Measurements from ENCODE around the gene TOX3. TPM values are rescaled to one million over a fixed set of nuclear protein-coding genes. Genes with fewer than 3 reads are reported as not detected.

Gene TOX3
- total RNA-seq, 2 experiments from 2014 or later: not detected

DNA sequence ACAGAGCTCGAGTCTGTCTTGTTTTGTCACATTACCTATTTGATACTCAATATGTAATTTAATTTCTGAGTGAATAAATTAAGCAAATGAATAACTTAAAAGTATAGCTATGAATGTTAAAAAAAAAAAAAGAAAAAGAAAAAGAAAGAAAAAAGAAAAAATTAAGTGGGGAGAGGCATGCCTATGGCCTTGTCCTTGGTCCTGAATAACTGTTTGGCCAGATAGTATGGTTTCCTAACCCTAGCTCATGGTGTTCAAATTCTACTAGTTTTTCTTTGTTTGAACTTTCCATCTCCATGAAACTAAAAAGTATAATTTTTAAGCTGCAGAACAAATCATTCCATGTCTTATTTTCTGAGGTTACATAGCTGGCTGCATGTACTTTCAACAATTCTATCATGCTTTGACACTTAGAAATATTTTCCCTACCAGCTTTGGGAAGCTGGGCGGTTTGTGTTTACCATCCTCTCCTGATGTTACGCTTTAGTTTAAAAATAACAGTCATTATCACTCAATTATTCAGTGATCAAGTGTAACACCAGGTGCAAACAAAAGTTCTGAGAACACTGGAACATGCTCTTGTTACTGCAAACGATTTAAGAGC, 31.8 kb downstream of the TOX3 start:
- POLR2A ChIA-PET: no interaction called here
- no peaks in the 10 kb centered on the region for H3K4me1 Mint-ChIP-seq
- H3K9me3 Mint-ChIP-seq: no peaks in the 10 kb centered on the region
- no peaks in the 10 kb centered on the region for H3K36me3 Mint-ChIP-seq (ENCODE audit: low read depth)
- no peak overlapping the region for H3K4me3 Mint-ChIP-seq
- no peak overlapping the region for H3K27ac Mint-ChIP-seq
- CTCF ChIA-PET: interaction anchor here (0.6 kb wide), 1 partner anchor 23 kb away, joined by 4 read pairs; no protein-coding TSS in a partner anchor
- DNase-seq: no peak
- no peaks in the 10 kb centered on the region for H3K27me3 Mint-ChIP-seq

DNA sequence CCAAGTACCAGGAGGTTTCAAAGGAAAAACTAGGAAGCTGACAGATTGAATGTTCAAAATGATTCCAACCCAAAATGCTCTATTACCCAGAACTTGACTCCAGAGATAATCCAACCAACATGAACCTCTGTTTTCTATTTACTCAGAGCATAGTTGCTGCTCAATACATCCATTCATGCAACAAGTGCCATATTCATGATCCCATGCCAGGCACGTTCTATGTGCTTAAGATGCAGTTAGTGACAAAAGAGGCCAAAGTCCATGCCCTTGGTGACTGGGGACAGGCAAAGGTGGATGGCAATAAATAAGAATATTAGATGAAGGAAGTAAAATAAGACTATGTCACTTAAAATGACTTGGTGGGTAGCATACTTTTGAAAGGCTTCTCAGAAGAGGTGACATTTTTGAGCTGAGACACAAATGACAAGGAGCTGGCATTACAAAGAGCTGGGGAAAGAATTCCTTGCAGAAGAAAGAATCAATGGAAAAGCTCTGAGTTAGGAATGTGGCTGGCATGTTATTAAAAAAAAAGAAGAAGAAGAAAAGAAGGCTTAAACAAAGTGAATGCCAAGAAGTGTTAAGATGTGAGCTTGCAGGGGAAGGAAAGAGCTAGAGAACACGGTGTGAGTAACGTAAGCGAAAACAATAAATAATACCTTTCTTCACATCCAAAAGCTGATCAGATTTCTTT, 34.5 kb downstream of the TOX3 start:
- Mint-ChIP-seq H3K27ac (no peak overlapping the region), H3K4me1 (no peaks in the 10 kb centered on the region), H3K9me3 (no peaks in the 10 kb centered on the region), H3K27me3 (no peaks in the 10 kb centered on the region), H3K36me3 (ENCODE audit: low read depth) (no peaks in the 10 kb centered on the region), H3K4me3 (no peak overlapping the region)
- ChIA-PET CTCF (interaction anchor here (0.9 kb wide), 1 partner anchor 350 kb away, joined by 3 read pairs; no protein-coding TSS in a partner anchor), POLR2A (no interaction called here)
- DNase-seq: no peak

DNA sequence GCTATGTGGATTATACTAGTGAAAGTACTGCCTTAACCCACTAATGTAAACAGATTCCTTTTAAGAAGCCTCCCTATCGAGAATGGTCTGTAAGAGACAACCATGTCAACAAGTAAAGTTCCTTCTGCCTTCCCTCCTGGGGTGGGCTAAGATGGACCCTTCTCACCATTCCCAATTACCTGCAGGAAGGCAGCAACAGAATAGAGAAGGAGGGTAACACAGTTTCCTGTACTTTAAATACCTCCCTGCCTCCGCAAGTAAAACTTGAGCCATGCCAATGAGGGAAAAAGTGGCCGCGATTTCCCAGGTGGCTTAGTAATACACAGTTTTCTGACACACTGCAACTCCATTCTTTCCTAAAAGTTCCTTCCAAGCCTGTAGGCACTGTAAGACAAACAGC, 45.2 kb downstream of the TOX3 start:
- no peak overlapping the region for H3K27ac Mint-ChIP-seq
- no peaks in the 10 kb centered on the region for H3K4me1 Mint-ChIP-seq
- DNase-seq: no peak
- H3K36me3 Mint-ChIP-seq (ENCODE audit: low read depth): no peaks in the 10 kb centered on the region
- no peak overlapping the region for H3K4me3 Mint-ChIP-seq
- ChIA-PET CTCF (no interaction called here), POLR2A (no interaction called here)
- H3K9me3 Mint-ChIP-seq: peaks cover 3% of the 10 kb centered on the region
- no peaks in the 10 kb centered on the region for H3K27me3 Mint-ChIP-seq

DNA sequence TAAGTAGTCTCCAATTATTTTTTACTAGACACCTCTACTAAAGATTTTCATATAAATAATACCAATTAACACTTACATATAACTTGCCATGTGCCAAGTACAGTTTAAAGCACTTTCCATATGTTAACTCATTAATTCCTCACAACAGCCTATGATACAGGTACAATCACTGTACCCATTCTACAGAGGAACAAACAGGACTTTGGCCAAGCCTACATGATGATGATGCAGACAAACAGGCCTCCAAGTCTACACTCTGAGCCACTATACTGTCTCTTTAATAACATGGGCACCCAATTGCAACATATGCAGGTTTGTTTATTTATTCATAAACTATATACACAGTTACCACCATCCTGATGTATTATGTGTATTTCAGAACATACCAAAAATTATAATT, 46.0 kb downstream of the TOX3 start:
- H3K4me1 Mint-ChIP-seq: no peaks in the 10 kb centered on the region
- POLR2A ChIA-PET: no interaction called here
- no peak overlapping the region for H3K4me3 Mint-ChIP-seq
- CTCF ChIA-PET: no interaction called here
- no peak overlapping the region for H3K27ac Mint-ChIP-seq
- H3K9me3 Mint-ChIP-seq: peaks cover 3% of the 10 kb centered on the region
- no peaks in the 10 kb centered on the region for H3K27me3 Mint-ChIP-seq
- no peak for DNase-seq
- no peaks in the 10 kb centered on the region for H3K36me3 Mint-ChIP-seq (ENCODE audit: low read depth)

DNA sequence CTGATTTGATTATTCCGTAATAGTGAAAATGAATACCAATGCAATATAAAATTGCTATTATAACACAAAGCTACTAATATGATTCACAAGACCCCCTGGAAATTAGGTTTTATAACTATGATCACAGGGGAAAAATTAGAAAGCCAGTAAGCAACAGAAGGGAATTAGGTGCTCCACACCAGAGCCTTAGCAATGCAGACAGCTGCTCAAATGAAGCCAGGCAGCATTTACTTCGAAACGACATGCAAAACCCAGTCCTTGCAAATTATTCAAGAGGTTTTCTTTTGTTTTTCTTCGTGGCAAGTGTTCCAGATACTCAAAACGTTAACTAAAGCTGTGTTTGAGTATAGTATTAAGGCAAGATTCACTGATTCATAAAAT, 47.9 kb downstream of the TOX3 start:
- Mint-ChIP-seq H3K36me3 (ENCODE audit: low read depth) (no peaks in the 10 kb centered on the region), H3K27me3 (no peaks in the 10 kb centered on the region), H3K4me3 (no peak overlapping the region), H3K4me1 (no peaks in the 10 kb centered on the region), H3K27ac (no peak overlapping the region), H3K9me3 (no peaks in the 10 kb centered on the region)
- DNase-seq: no peak
- ChIA-PET POLR2A (no interaction called here), CTCF (no interaction called here)

DNA sequence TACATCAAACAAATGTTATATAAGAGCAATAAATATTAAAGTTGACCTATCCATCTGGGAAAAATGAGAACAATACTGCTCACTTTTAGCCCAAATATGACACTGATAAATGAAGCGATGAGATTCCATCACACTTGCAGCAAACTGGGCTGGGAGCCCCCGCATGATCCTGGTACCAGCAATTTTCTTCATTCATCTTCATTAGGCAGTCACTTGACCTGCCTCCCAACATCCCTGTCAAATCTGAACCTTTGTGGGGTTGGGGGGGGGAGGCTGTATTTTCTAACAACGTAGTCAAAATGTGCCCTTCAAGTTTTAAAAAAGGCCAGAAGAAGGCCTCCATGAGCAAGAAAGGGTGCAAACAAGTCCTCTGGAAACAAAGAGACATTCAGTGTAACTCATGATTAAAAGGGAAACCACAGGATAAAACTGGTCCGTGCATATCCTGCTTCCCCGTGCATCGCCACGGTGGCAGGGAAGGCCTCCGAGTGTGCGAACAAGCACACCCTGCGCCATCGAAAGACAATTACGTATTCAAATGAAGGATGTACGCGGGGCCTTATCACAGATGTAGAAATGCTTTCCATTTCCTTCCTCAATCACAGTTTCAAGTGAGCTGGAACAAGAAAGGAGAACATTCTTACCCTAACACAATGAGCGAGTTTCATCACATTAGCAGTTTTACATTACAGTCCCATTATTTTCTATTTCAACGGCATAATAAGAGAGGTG, 48.4 kb downstream of the TOX3 start:
- ChIA-PET CTCF (no interaction called here), POLR2A (no interaction called here)
- no peaks in the 10 kb centered on the region for H3K27me3 Mint-ChIP-seq
- no peaks in the 10 kb centered on the region for H3K9me3 Mint-ChIP-seq
- no peaks in the 10 kb centered on the region for H3K36me3 Mint-ChIP-seq (ENCODE audit: low read depth)
- DNase-seq: no peak
- no peak overlapping the region for H3K27ac Mint-ChIP-seq
- H3K4me3 Mint-ChIP-seq: no peak overlapping the region
- H3K4me1 Mint-ChIP-seq: no peaks in the 10 kb centered on the region

DNA sequence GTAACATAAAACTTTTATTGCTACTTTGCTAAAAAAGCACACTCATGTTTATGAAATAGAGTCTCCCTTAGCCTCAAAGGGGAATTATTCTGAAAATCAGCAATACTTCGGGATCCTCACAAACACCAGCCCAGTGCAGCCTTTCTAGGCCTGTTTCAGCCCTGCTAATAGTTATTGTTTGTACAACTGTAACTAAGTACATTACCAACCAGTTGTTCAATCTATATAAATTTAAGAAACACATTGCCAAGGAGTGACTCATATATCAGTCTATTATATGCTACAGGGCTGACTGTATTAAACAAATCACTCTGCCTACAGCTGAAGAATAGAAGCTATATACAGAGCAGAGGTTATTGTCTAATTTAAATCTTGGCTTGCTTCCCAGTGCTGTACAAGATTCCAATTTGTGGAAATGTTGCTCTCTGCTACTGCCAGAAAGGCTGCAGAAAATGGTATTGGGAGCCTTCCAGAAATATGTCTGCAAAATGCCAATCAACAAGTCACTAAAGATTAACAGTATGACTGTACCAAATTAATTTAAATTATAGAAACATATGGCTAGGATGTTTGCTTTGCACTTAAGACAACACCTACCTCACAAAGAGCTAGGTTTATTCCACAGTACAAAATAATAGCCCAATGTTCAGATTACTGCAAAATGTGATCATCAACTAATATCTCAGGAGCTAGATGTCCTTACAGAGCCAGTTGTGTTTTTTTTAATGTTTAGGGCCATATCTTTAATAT, 49.7 kb downstream of the TOX3 start:
- POLR2A ChIA-PET: no interaction called here
- Mint-ChIP-seq H3K4me3 (no peak overlapping the region), H3K27me3 (no peaks in the 10 kb centered on the region), H3K4me1 (no peaks in the 10 kb centered on the region), H3K9me3 (no peaks in the 10 kb centered on the region), H3K27ac (no peak overlapping the region), H3K36me3 (ENCODE audit: low read depth) (no peaks in the 10 kb centered on the region)
- CTCF ChIA-PET: no interaction called here
- no peak for DNase-seq

DNA sequence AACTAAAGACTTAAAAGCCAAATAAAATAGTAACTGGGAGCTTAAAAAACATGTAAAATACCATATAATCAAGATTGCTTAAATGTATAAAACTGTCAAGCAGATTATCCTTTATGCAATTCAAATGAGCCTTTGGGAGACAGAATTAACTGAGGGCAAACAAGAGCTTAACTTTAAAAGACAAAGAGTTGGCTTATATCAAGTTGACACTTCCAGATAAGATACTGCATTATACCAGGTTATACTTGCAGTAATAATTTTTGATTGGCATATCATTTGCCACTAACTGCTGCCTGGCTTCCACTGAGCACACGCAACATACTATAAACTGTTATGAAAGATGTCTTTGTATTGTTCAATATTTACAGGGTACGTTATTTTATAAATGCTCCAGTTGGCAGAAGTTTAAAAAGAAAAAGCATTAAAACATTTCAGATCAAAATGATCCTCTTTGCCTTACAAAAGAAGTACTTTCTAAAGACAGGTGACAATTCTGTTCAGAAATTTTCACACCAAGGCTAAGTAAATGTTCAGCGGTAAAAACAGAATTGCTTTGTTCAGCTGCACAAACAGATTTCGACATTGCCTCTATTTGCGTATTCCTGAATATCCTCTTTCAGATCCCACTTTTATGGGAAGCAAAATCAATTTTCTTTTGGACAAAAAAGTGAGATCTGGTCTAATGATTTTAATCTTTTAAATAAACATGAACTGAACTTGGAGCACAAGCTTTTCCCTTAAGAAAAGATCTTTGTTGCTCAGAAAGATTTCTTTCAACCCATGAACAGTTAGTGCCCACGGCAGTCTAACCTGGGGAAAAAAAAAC, 50.7 kb downstream of the TOX3 start:
- no peaks in the 10 kb centered on the region for H3K36me3 Mint-ChIP-seq (ENCODE audit: low read depth)
- no peaks in the 10 kb centered on the region for H3K4me1 Mint-ChIP-seq
- no peak for DNase-seq
- H3K4me3 Mint-ChIP-seq: no peak overlapping the region
- ChIA-PET POLR2A (no interaction called here), CTCF (no interaction called here)
- no peaks in the 10 kb centered on the region for H3K9me3 Mint-ChIP-seq
- no peaks in the 10 kb centered on the region for H3K27me3 Mint-ChIP-seq
- H3K27ac Mint-ChIP-seq: no peak overlapping the region

DNA sequence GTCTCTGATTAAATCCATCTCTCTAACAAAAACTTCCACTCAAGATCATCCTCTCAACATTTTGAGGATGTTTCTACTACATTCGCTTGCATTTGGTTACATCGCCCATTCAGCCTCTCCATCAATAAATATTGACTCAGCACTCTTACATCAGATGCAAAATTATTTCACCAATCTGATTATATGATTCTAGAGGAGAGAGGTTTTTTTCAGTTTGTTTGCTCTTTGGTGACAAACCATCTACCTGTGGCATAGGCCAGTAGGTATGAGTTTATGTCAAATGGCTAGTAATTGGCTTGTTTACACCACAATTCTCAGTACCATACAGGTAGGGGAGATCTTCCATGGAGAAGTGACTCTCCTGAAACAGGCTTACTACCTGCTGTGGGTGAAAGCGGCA, 52.3 kb downstream of the TOX3 start:
- no peaks in the 10 kb centered on the region for H3K9me3 Mint-ChIP-seq
- no peak overlapping the region for H3K4me3 Mint-ChIP-seq
- POLR2A ChIA-PET: no interaction called here
- no peaks in the 10 kb centered on the region for H3K27me3 Mint-ChIP-seq
- no peaks in the 10 kb centered on the region for H3K4me1 Mint-ChIP-seq
- no peaks in the 10 kb centered on the region for H3K36me3 Mint-ChIP-seq (ENCODE audit: low read depth)
- DNase-seq: no peak
- CTCF ChIA-PET: no interaction called here
- H3K27ac Mint-ChIP-seq: no peak overlapping the region

DNA sequence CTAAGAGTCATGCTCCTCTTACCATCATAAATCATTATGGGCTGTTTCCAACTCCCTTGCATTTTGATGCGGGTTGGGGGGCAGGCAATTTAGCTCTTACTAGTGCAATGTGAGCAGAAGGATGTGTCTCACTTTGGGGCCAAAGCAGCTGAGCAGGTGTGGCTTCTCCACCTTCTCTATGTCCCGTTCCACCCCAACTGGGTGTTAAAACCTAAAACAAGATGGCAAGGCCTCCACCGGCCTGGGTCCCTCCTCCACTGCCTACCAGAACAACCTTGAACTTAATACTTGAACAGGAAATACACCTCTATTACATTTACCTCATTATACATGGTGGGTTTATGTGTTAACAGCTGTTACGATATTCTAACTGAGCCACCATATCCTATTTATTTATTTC, 52.8 kb downstream of the TOX3 start:
- Mint-ChIP-seq H3K36me3 (ENCODE audit: low read depth) (no peaks in the 10 kb centered on the region), H3K4me3 (no peak overlapping the region), H3K27me3 (no peaks in the 10 kb centered on the region), H3K9me3 (no peaks in the 10 kb centered on the region), H3K4me1 (no peaks in the 10 kb centered on the region), H3K27ac (no peak overlapping the region)
- POLR2A ChIA-PET: no interaction called here
- DNase-seq: no peak
- CTCF ChIA-PET: no interaction called here

DNA sequence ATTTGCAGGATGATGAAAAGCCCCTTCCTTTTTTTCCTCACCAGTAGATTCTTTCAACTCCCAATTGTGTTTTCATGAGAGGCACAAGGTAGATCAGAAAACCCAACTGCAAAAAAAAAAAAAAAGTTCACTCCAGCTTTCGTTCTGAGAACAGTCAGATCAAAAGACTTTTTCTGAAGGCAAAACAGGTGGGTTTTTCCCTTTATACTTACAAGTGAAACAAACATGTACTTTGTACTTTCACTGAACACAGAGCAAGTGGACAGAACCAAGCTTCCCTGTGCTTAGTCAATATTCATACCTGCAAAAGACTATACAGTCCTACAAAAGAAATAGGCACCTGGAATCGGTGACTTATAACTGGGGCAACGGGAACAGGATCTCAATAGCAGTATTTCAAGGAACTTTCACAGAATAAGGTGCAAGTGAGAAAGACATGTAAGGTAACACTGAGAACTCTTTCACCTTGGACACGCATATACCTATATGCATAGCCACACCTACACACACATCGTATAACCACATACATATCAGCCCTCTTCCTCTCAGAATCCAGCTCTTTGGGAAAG, 54.1 kb downstream of the TOX3 start:
- ChIA-PET POLR2A (no interaction called here), CTCF (no interaction called here)
- no peak for DNase-seq
- H3K27me3 Mint-ChIP-seq: no peaks in the 10 kb centered on the region
- H3K36me3 Mint-ChIP-seq (ENCODE audit: low read depth): no peaks in the 10 kb centered on the region
- no peak overlapping the region for H3K4me3 Mint-ChIP-seq
- H3K27ac Mint-ChIP-seq: no peak overlapping the region
- H3K9me3 Mint-ChIP-seq: no peaks in the 10 kb centered on the region
- H3K4me1 Mint-ChIP-seq: no peaks in the 10 kb centered on the region

DNA sequence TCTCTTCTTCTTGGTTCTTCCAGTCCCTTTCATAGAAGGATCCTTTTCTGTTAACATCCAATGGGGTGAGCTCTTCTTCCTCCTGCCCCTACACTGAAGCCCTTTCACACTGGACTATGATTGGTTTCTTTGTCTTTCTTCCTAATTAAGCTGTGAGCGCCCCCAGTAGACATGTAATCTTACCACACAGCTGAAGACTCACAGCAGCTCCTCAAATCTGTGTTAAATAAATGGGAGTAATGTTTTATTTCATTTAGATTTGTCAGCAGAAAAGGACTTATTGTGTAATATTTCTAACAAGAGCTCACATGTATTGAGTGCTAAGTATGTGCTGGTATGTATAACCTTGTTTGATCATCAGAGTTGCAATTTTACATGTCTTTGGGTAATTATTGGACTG, 55.7 kb downstream of the TOX3 start:
- Mint-ChIP-seq H3K27ac (no peak overlapping the region), H3K27me3 (no peaks in the 10 kb centered on the region), H3K36me3 (ENCODE audit: low read depth) (no peaks in the 10 kb centered on the region), H3K4me3 (no peak overlapping the region), H3K4me1 (no peaks in the 10 kb centered on the region), H3K9me3 (no peaks in the 10 kb centered on the region)
- ChIA-PET POLR2A (no interaction called here), CTCF (no interaction called here)
- DNase-seq: no peak

Measured in activated CD4-positive, alpha-beta T cell treated with anti-CD3 and anti-CD28 coated beads, Interleukin-2, amount 10 ng/mL, durations not matched to agents 7 days and 5 days (primary cell).